Adipocyte (in vitro differentiated cells): ENCODE measurements around the gene PPIP5K1.
"Not testable (repeated sequence)": the region's sequence is repeated elsewhere in the genome, so short reads cannot be mapped to it uniquely, and the experiment has no call there.

Experiments
- DNase-seq: peaks from one replicate; pipeline ENCODE4 v3.0.0-alpha.2; 2015; ENCODE audit warnings: low read depth
- H3K27me3 ChIP-seq: replicated peaks from 2 replicates; pipeline ENCODE4 v1.7.0; 2013; ENCODE audit warnings: mild to moderate bottlenecking, low read length, moderate library complexity; ENCODE audit not compliant: control insufficient read depth, insufficient read depth
- H3K36me3 ChIP-seq: 2 replicates; pipeline ENCODE4 v1.7.0; 2013; ENCODE audit warnings: low read length, mild to moderate bottlenecking, moderate library complexity; ENCODE audit not compliant: control insufficient read depth, insufficient read depth, severe bottlenecking
- H3K4me1 ChIP-seq: 2 replicates; pipeline ENCODE4 v1.7.0; 2013; ENCODE audit warnings: mild to moderate bottlenecking, low read length, moderate library complexity; ENCODE audit not compliant: control insufficient read depth, insufficient read depth
- H3K4me3 ChIP-seq: 2 replicates; pipeline ENCODE4 v1.7.0; 2013; ENCODE audit warnings: mild to moderate bottlenecking, low read length, moderate library complexity
- H3K9ac ChIP-seq: 2 replicates; pipeline ENCODE4 v1.7.0; 2013; ENCODE audit warnings: mild to moderate bottlenecking, low read length, moderate library complexity
- H3K9me3 ChIP-seq: 2 replicates; pipeline ENCODE4 v1.7.0; 2013; ENCODE audit warnings: mild to moderate bottlenecking, low read length, moderate library complexity; ENCODE audit not compliant: control insufficient read depth

Gene PPIP5K1

GRCh38 chr15:43593328-43594190 lies 3.6 kb upstream of the PPIP5K1 start, which contains the start of gene CKMT1B:
CKMT1B (plus strand) TSS chr15:43594027; CDS start chr15:43594219, 192 bp downstream.
- H3K4me3 ChIP-seq, DNase-seq, H3K36me3 ChIP-seq, H3K4me1 ChIP-seq, H3K9me3 ChIP-seq, H3K27me3 ChIP-seq, H3K9ac ChIP-seq: not testable (repeated sequence)

GRCh38 chr15:43592841-43593240 lies 2.8 kb upstream of the PPIP5K1 start:
- DNase-seq, H3K4me1 ChIP-seq, H3K4me3 ChIP-seq, H3K27me3 ChIP-seq, H3K9me3 ChIP-seq, H3K36me3 ChIP-seq, H3K9ac ChIP-seq: not testable (repeated sequence)

GRCh38 chr15:43574607-43575006 lies 15.4 kb downstream of the PPIP5K1 start:
- not testable (repeated sequence) for H3K36me3 ChIP-seq, H3K27me3 ChIP-seq, H3K9me3 ChIP-seq, H3K4me3 ChIP-seq, DNase-seq, H3K9ac ChIP-seq, H3K4me1 ChIP-seq

GRCh38 chr15:43566615-43567014 lies 23.4 kb downstream of the PPIP5K1 start:
- H3K4me3 ChIP-seq, H3K9ac ChIP-seq, H3K27me3 ChIP-seq, H3K4me1 ChIP-seq, H3K36me3 ChIP-seq, DNase-seq, H3K9me3 ChIP-seq: not testable (repeated sequence)

- not testable (repeated sequence) for H3K4me1 ChIP-seq, H3K4me3 ChIP-seq, H3K36me3 ChIP-seq, H3K9me3 ChIP-seq, H3K9ac ChIP-seq, DNase-seq, H3K27me3 ChIP-seq
These were observed 26.2 kb downstream of the PPIP5K1 start for GRCh38 chr15:43563793-43564192.

GRCh38 chr15:43562753-43563152 lies 27.3 kb downstream of the PPIP5K1 start:
- not testable (repeated sequence) for H3K27me3 ChIP-seq

GRCh38 chr15:43552986-43553385 lies 37.0 kb downstream of the PPIP5K1 start:
- H3K36me3 ChIP-seq = no peaks in the 10 kb centered on the region
- peaks cover 14% of the 10 kb centered on the region for H3K4me1 ChIP-seq

More at GRCh38 chr15:43562753-43563152, 27.3 kb downstream of the PPIP5K1 start:
- DNase-seq, H3K36me3 ChIP-seq, H3K4me1 ChIP-seq, H3K4me3 ChIP-seq, H3K9ac ChIP-seq, H3K9me3 ChIP-seq: not testable (repeated sequence)

GRCh38 chr15:43552256-43552655 lies 37.8 kb downstream of the PPIP5K1 start:
- no peak for DNase-seq
- Histone ChIP-seq H3K36me3 (no peaks in the 10 kb centered on the region), H3K4me1 (peaks cover 14% of the 10 kb centered on the region)

More at GRCh38 chr15:43552986-43553385, 37.0 kb downstream of the PPIP5K1 start:
- Histone ChIP-seq H3K9me3 (no peaks in the 10 kb centered on the region), H3K27me3 (no peaks in the 10 kb centered on the region), H3K4me3 (no peak overlapping the region), H3K9ac (no peak overlapping the region)
- no peak for DNase-seq

GRCh38 chr15:43550527-43551363 lies 39.3 kb downstream of the PPIP5K1 start:
- Histone ChIP-seq H3K4me1 (peaks cover 14% of the 10 kb centered on the region), H3K9me3 (no peaks in the 10 kb centered on the region), H3K27me3 (no peaks in the 10 kb centered on the region), H3K4me3 (peak overlapping the region; percentile 17), H3K36me3 (no peaks in the 10 kb centered on the region), H3K9ac (peak overlapping the region; percentile 53)
- DNase-seq = peak; percentile 71

More at GRCh38 chr15:43552256-43552655, 37.8 kb downstream of the PPIP5K1 start:
- Histone ChIP-seq H3K9me3 (no peaks in the 10 kb centered on the region), H3K9ac (no peak overlapping the region), H3K27me3 (no peaks in the 10 kb centered on the region), H3K4me3 (no peak overlapping the region)

- peaks cover 3% of the 10 kb centered on the region for H3K9me3 ChIP-seq
- no peak overlapping the region for H3K9ac ChIP-seq
- no peak overlapping the region for H3K4me3 ChIP-seq
- no peaks in the 10 kb centered on the region for H3K27me3 ChIP-seq
- DNase-seq = no peak
- H3K4me1 ChIP-seq = peaks cover 14% of the 10 kb centered on the region
- no peaks in the 10 kb centered on the region for H3K36me3 ChIP-seq
These were observed 42.5 kb downstream of the PPIP5K1 start for GRCh38 chr15:43547539-43547938.

- H3K4me3 ChIP-seq = no peak overlapping the region
- H3K27me3 ChIP-seq = no peaks in the 10 kb centered on the region
- DNase-seq = no peak
- H3K9ac ChIP-seq = no peak overlapping the region
- no peaks in the 10 kb centered on the region for H3K36me3 ChIP-seq
- peaks cover 3% of the 10 kb centered on the region for H3K9me3 ChIP-seq
- H3K4me1 ChIP-seq = peaks cover 16% of the 10 kb centered on the region
These were observed 44.6 kb downstream of the PPIP5K1 start for GRCh38 chr15:43545426-43545825.
